HFF-Myc (cell line): Measurements from ENCODE around the gene USP37.

Experiments used
- DNase-seq: peaks from one replicate; pipeline ENCODE4 v3.0.0-alpha.2; 2011; ENCODE audit warnings: low read depth; ENCODE audit errors: extremely low read depth
- H3K4me3 ChIP-seq: replicated peaks from 2 replicates; pipeline ENCODE4 v1.5.1; 2011; ENCODE audit warnings: low read depth, mild to moderate bottlenecking, control low read depth, low read length
- TF ChIP-seq, protein P1 (sequence below): IDR thresholded peaks from 2 replicates; pipeline ENCODE4 v1.5.1; 2012; ENCODE audit warnings: mild to moderate bottlenecking, low read depth, low read length, control low read depth; ENCODE audit errors: missing control alignments

USP37 gene

DNA sequence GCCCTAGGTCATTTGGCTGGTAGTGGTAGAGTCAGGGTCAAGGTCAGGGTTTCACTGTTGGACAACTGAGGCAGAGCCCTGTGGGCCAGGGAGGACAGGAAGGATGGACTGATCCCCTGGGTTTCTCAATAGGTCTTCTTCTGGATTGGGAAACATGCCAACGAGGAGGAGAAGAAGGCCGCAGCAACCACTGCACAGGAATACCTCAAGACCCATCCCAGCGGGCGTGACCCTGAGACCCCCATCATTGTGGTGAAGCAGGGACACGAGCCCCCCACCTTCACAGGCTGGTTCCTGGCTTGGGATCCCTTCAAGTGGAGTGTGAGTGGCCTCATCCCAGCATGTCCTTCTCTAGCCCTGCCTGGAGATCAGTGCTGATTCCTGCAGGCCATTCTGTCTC lies 131.2 kb downstream of the USP37 start:
- TF ChIP-seq, protein P1, sequence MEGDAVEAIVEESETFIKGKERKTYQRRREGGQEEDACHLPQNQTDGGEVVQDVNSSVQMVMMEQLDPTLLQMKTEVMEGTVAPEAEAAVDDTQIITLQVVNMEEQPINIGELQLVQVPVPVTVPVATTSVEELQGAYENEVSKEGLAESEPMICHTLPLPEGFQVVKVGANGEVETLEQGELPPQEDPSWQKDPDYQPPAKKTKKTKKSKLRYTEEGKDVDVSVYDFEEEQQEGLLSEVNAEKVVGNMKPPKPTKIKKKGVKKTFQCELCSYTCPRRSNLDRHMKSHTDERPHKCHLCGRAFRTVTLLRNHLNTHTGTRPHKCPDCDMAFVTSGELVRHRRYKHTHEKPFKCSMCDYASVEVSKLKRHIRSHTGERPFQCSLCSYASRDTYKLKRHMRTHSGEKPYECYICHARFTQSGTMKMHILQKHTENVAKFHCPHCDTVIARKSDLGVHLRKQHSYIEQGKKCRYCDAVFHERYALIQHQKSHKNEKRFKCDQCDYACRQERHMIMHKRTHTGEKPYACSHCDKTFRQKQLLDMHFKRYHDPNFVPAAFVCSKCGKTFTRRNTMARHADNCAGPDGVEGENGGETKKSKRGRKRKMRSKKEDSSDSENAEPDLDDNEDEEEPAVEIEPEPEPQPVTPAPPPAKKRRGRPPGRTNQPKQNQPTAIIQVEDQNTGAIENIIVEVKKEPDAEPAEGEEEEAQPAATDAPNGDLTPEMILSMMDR: no peak
- no peak for DNase-seq
- H3K4me3 ChIP-seq: no peak overlapping the region

DNA sequence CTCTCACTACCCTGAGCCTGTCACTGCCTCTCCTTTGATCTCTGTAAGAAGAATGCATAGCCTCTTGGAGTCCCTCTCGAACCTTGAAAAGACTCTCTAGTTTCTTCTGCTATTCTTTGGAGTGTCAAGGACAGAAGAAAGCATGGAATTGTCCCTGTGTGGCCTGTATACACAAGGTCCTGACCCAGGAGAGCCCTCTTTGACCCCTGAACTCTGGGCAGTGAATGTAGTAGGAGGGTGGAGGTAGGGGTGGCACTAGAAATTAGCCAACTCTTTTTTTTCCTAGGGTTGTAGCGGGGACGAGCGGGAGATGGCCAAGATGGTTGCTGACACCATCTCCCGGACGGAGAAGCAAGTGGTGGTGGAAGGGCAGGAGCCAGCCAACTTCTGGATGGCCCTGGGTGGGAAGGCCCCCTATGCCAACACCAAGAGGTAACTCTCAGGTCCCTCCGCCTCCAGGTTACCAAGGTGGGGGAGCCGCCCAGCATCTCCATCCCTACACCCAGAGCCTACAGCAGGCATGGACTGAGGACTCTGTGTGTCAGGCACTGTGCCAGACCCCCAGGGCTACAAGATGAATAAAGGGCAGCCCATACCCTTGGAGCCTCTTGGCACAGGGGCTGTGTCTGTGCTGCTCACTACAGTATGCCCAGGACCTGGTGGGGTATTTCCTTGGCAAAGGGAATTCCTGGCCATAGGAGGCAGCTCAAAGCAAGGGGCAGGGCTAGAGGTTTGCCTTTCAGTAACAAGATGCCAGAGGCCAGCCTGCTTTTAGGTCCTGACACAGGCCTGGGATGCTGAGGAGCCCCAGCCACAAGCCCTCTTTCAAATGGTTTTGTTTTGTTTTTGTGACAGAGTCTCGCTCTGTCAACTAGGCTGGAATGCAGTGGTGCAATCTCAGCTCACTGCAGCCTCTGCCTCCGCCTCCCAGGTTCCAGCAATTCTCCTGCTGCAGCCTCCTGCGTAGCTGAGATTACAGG lies 132.9 kb downstream of the USP37 start:
- TF ChIP-seq, protein P1: no peak
- H3K4me3 ChIP-seq: no peak overlapping the region
- DNase-seq: no peak

DNA sequence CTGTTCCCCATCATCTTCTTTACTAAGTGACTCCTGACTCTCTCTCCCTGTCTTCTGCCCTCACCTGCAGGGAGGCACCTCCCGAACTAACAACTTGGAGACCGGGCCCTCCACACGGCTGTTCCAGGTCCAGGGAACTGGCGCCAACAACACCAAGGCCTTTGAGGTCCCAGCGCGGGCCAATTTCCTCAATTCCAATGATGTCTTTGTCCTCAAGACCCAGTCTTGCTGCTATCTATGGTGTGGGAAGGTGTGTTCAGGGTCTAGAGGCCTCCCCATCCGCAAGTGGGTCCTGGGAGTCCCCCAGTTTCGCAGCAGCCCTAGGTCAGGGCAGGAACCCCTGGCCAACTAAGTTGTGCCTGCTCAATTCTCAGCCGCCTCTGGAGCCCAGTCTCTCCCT lies 133.7 kb downstream of the USP37 start:
- no peak overlapping the region for H3K4me3 ChIP-seq
- TF ChIP-seq, protein P1: no peak
- no peak for DNase-seq

DNA sequence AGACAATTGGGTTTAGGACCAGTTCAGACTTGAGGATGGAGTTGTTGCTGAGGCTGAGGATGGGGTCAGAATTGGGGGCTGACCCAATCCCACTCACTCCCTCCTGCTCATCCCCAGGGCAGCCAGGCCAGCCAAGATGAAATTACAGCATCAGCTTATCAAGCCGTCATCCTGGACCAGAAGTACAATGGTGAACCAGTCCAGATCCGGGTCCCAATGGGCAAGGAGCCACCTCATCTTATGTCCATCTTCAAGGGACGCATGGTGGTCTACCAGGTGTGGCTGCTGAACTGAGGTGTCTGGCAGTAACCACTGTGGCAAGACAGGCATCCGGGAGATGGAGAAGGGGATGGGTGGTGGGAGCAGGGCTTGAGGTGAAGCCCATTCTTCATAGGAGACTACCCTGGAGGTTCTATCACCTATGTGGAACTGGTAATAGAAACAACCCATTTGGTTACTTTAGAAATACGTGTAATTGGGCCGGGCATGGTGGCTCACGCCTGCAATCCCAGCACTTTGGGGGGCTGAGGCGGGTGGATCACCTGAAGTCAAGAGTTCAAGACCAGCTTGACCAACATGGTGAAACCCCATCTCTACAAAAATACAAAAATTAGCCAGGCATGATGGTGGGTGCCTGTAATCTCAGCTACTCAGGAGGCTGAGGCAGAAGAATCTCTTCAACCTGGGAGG lies 135.3 kb downstream of the USP37 start:
- TF ChIP-seq, protein P1: no peak
- H3K4me3 ChIP-seq: no peak overlapping the region
- no peak for DNase-seq

DNA sequence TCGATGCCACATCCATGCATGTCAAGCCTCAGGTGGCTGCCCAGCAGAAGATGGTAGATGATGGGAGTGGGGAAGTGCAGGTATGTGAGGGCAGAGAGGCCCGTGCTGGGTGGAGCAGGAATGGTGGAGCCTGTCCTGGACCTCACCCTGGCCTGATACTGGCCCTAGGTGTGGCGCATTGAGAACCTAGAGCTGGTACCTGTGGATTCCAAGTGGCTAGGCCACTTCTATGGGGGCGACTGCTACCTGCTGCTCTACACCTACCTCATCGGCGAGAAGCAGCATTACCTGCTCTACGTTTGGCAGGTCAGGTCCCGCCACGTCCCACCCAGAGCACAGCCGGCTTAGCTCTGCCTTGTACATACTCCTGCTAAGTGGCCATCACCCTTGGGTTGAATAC lies 136.3 kb downstream of the USP37 start:
- H3K4me3 ChIP-seq: no peak overlapping the region
- TF ChIP-seq, protein P1: no peak
- no peak for DNase-seq

DNA sequence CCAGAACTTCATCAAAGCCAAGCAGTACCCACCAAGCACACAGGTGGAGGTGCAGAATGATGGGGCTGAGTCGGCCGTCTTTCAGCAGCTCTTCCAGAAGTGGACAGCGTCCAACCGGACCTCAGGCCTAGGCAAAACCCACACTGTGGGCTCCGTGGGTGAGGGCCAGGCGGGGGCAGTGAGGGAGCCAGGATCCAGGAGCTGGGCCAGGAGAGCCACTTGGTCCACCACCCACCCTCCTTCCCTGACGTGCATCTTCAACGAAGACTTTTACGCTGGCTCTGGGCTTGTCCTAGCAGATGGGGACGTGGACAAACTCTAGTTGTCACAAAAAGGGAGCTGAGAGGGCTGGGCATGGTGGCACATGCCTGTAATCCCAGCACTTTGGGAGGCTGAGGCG lies 137.4 kb downstream of the USP37 start:
- no peak overlapping the region for H3K4me3 ChIP-seq
- TF ChIP-seq, protein P1: no peak
- no peak for DNase-seq
